HG02938 (cell line): ENCODE data around the gene ATP4A.
"Not testable (repeated sequence)": the region's sequence is repeated elsewhere in the genome, so short reads cannot be mapped to it uniquely, and the experiment has no call there.

Source experiments
- ATAC-seq: cut with Tn5 transposase; IDR thresholded peaks from one replicate; pipeline ENCODE4 v1.9.1; 2021; ENCODE audit warnings: mild to moderate bottlenecking, moderate library complexity; ENCODE audit not compliant: unreplicated experiment

ATP4A gene

GRCh38 chr19:35563207-35563829 is at the start of gene ATP4A:
TSS of gene ATP4A (minus strand) at chr19:35563658. CDS start at chr19:35563629, 29 bp downstream.
- ATAC-seq, result no peak

- peak; percentile 73 for ATAC-seq
Measured at GRCh38 chr19:35612559-35613321, 49.3 kb upstream of the ATP4A start, which contains the start of gene HAUS5. TSS of gene HAUS5 (plus strand) at chr19:35612735. CDS start at chr19:35612795, 60 bp downstream.

GRCh38 chr19:35612224-35612558 is 48.7 kb upstream of the ATP4A start:
- ATAC-seq, result no peak

- no peak for ATAC-seq
Measured at GRCh38 chr19:35609851-35610353, 46.4 kb upstream of the ATP4A start.

- no peak for ATAC-seq
Measured at GRCh38 chr19:35608251-35608650, 44.8 kb upstream of the ATP4A start.

GRCh38 chr19:35607661-35608060 is 44.2 kb upstream of the ATP4A start:
- ATAC-seq, result no peak

GRCh38 chr19:35607170-35607569 is 43.7 kb upstream of the ATP4A start:
- ATAC-seq, result not testable (repeated sequence)

- ATAC-seq, result not testable (repeated sequence)
Measured at GRCh38 chr19:35604436-35604835, 41.0 kb upstream of the ATP4A start.

- no peak for ATAC-seq
Measured at GRCh38 chr19:35601971-35602370, 38.5 kb upstream of the ATP4A start.

- no peak for ATAC-seq
Measured at GRCh38 chr19:35596366-35596999, 33.0 kb upstream of the ATP4A start.

GRCh38 chr19:35595928-35596327 is 32.5 kb upstream of the ATP4A start:
- ATAC-seq, result no peak

GRCh38 chr19:35595026-35595425 is 31.6 kb upstream of the ATP4A start:
- not testable (repeated sequence) for ATAC-seq

GRCh38 chr19:35592226-35592625 is 28.8 kb upstream of the ATP4A start:
- ATAC-seq, result no peak

- ATAC-seq, result no peak
Measured at GRCh38 chr19:35590875-35591274, 27.4 kb upstream of the ATP4A start.

- no peak for ATAC-seq
Measured at GRCh38 chr19:35587321-35587720, 23.9 kb upstream of the ATP4A start.

GRCh38 chr19:35585848-35586247 is 22.4 kb upstream of the ATP4A start, which contains the start of gene PMIS2:
TSS of gene PMIS2 (plus strand) at chr19:35586173. CDS start at chr19:35586260, 87 bp downstream.
- no peak for ATAC-seq

- ATAC-seq, result no peak
Measured at GRCh38 chr19:35582760-35583159, 19.3 kb upstream of the ATP4A start.

GRCh38 chr19:35578707-35579106 is 15.2 kb upstream of the ATP4A start:
- no peak for ATAC-seq

GRCh38 chr19:35577918-35578317 is 14.5 kb upstream of the ATP4A start:
- no peak for ATAC-seq

GRCh38 chr19:35571406-35571965 is 8.0 kb upstream of the ATP4A start:
- no peak for ATAC-seq

GRCh38 chr19:35569281-35569781 is 5.9 kb upstream of the ATP4A start:
- no peak for ATAC-seq
